H1 (cell line): ENCODE results near the gene MCF2L. TPM values are rescaled to one million over a fixed set of nuclear protein-coding genes. Genes with fewer than 3 reads are reported as not detected.

ENCODE experiments used
- CTCF ChIA-PET: fragments of 300-600 bp; sonication (Branson Sonifier 250); formaldehyde crosslinking; loops from one replicate; lab custom pipeline; 2021; ENCODE audit not compliant: partially characterized antibody; lab: Charles Lee
- POLR2A ChIA-PET: fragments of 300-600 bp; sonication (Branson Sonifier 250); formaldehyde crosslinking; loops from one replicate; lab custom pipeline; 2021; ENCODE audit warnings: inconsistent platforms; ENCODE audit not compliant: partially characterized antibody; lab: Charles Lee
- DNase-seq, 2 experiments: peaks; one replicate each; pipeline versions ENCODE4 v3.0.0 to v3.0.0-alpha.2; 2010 to 2022; ENCODE audit warnings: low spot score in 2 of 2, low read depth in 1 of 2, mixed read lengths in 1 of 2
- FAIRE-seq: peaks from 2 replicates; lab custom pipeline; 2011; peaks lifted over from hg19 to GRCh38; lab: Jason Lieb, UNC
- H2AFZ ChIP-seq: 2 replicates; pipeline ENCODE4 v1.8.1; 2012; ENCODE audit warnings: low read length, inconsistent platforms
- H2AK5ac ChIP-seq: 2 replicates; pipeline ENCODE4 v1.6.1; 2013; ENCODE audit warnings: low read depth, low read length
- H2BK120ac ChIP-seq: replicated peaks from 2 replicates; pipeline ENCODE3; 2013; ENCODE audit warnings: low read depth, low read length, inconsistent platforms
- H2BK12ac ChIP-seq: 2 replicates; pipeline ENCODE4 v1.6.1; 2013; ENCODE audit warnings: low read depth, low read length
- H2BK15ac ChIP-seq: 2 replicates; pipeline ENCODE4 v1.6.1; 2013; ENCODE audit warnings: low read length
- H2BK20ac ChIP-seq: 2 replicates; pipeline ENCODE4 v1.6.1; 2013; ENCODE audit warnings: low read length
- H2BK5ac ChIP-seq: 2 replicates; pipeline ENCODE4 v1.6.1; 2013; ENCODE audit warnings: low read depth, low read length
- H3K14ac ChIP-seq: 2 replicates; pipeline ENCODE4 v1.6.1; 2013; ENCODE audit warnings: inconsistent platforms; ENCODE audit not compliant: insufficient read length
- H3K18ac ChIP-seq: 2 replicates; pipeline ENCODE4 v1.6.1; 2013; ENCODE audit warnings: low read length; ENCODE audit errors: extremely low read depth
- H3K23ac ChIP-seq: 2 replicates; pipeline ENCODE4 v1.6.1; 2013; ENCODE audit warnings: inconsistent platforms; ENCODE audit not compliant: insufficient read length
- H3K23me2 ChIP-seq: 2 replicates; pipeline ENCODE4 v1.6.1; 2013; ENCODE audit warnings: low read depth, low read length
- H3K27ac ChIP-seq: 2 replicates; pipeline ENCODE4 v1.6.1; 2011; ENCODE audit warnings: low read depth, low read length, inconsistent platforms
- H3K27me3 ChIP-seq, 4 experiments: replicated peaks in 1 of 4; 1 replicate in 1 of 4; 2 replicates in 3 of 4; pipeline versions ENCODE4 v1.6.1 to v1.8.1; 2011 to 2013; ENCODE audit warnings: low read length in 3 of 4, mild to moderate bottlenecking in 3 of 4, inconsistent platforms in 2 of 4, mixed read lengths in 2 of 4, moderate library complexity in 1 of 4; ENCODE audit not compliant: control insufficient read depth in 3 of 4, insufficient read depth in 3 of 4; ENCODE audit errors: extremely low read depth in 1 of 4
- H3K36me3 ChIP-seq, 4 experiments: 2 replicates each; pipeline versions ENCODE4 v1.6.1 to v1.8.1; 2011 to 2013; ENCODE audit warnings: mild to moderate bottlenecking in 4 of 4, low read length in 3 of 4, moderate library complexity in 2 of 4, control low read depth in 1 of 4, inconsistent platforms in 1 of 4; ENCODE audit not compliant: insufficient read depth in 4 of 4, control insufficient read depth in 2 of 4
- H3K4ac ChIP-seq: replicated peaks from 2 replicates; pipeline ENCODE3; 2013; ENCODE audit warnings: low read length, low read depth, mixed read lengths, inconsistent platforms; ENCODE audit not compliant: insufficient read length
- H3K4me1 ChIP-seq, 4 experiments: replicated peaks in 1 of 4; 1 replicate in 1 of 4; 2 replicates in 3 of 4; pipeline versions ENCODE4 v1.6.1 to v1.8.1; 2011 to 2013; ENCODE audit warnings: low read length in 3 of 4, inconsistent platforms in 2 of 4, mixed read lengths in 1 of 4; ENCODE audit not compliant: insufficient read depth in 4 of 4, control insufficient read depth in 3 of 4
- H3K4me2 ChIP-seq, 2 experiments: 2 replicates each; pipeline versions ENCODE4 v1.6.1 to v1.8.1; 2011 to 2013; ENCODE audit warnings: low read depth in 2 of 2, low read length in 2 of 2, control low read depth in 1 of 2, inconsistent platforms in 1 of 2, mild to moderate bottlenecking in 1 of 2; ENCODE audit not compliant: insufficient read depth in 1 of 2
- H3K4me3 ChIP-seq, 4 experiments: fragments of 200-600, 300-600 bp in 1 of 4; sonication (generic), shearing (Covaris generic), sonication (Bioruptor Twin) in 1 of 4; 2 replicates each; pipeline versions ENCODE4 v1.5.1 to v1.8.1; 2011 to 2016; ENCODE audit warnings: low read length in 4 of 4, low read depth in 3 of 4, control low read depth in 2 of 4, inconsistent platforms in 2 of 4, mild to moderate bottlenecking in 2 of 4, mixed read lengths in 1 of 4, moderate library complexity in 1 of 4; ENCODE audit not compliant: insufficient read depth in 2 of 4; ENCODE audit errors: extremely low read depth in 1 of 4
- H3K56ac ChIP-seq: replicated peaks from 2 replicates; pipeline ENCODE3; 2013; ENCODE audit warnings: low read depth, mild to moderate bottlenecking, mixed read lengths, low read length, inconsistent platforms; ENCODE audit not compliant: insufficient read length
- H3K79me1 ChIP-seq: 2 replicates; pipeline ENCODE4 v1.6.1; 2013; ENCODE audit warnings: low read depth, low read length, control low read depth
- H3K79me2 ChIP-seq, 2 experiments: 2 replicates each; pipeline versions ENCODE4 v1.6.1 to v1.8.1; 2012 to 2013; ENCODE audit warnings: low read length in 2 of 2, mild to moderate bottlenecking in 2 of 2, inconsistent platforms in 1 of 2; ENCODE audit not compliant: insufficient read depth in 2 of 2, control insufficient read depth in 1 of 2
- H3K9ac ChIP-seq, 4 experiments: replicated peaks in 1 of 4; 1 replicate in 1 of 4; 2 replicates in 3 of 4; pipeline versions ENCODE4 v1.6.1 to v1.8.1; 2011 to 2013; ENCODE audit warnings: low read depth in 3 of 4, low read length in 3 of 4, control low read depth in 2 of 4, mild to moderate bottlenecking in 2 of 4, moderate library complexity in 2 of 4, inconsistent platforms in 1 of 4; ENCODE audit errors: extremely low read depth in 1 of 4
- H3K9me3 ChIP-seq, 2 experiments: 2 replicates each; pipeline versions ENCODE4 v1.6.1 to v1.8.1; 2012 to 2013; ENCODE audit warnings: mild to moderate bottlenecking in 2 of 2, moderate library complexity in 2 of 2, control low read depth in 1 of 2, inconsistent platforms in 1 of 2, low read depth in 1 of 2, low read length in 1 of 2, mixed read lengths in 1 of 2; ENCODE audit not compliant: insufficient read depth in 2 of 2
- H4K20me1 ChIP-seq, 2 experiments: replicated peaks in 1 of 2; 2 replicates each; pipeline versions ENCODE3 to v1.8.1; 2011 to 2013; ENCODE audit warnings: inconsistent platforms in 2 of 2, low read length in 2 of 2, mild to moderate bottlenecking in 1 of 2; ENCODE audit not compliant: insufficient read depth in 2 of 2, control insufficient read depth in 1 of 2
- H4K5ac ChIP-seq: 2 replicates; pipeline ENCODE4 v1.6.1; 2013; ENCODE audit warnings: low read length, low read depth, mixed read lengths, inconsistent platforms; ENCODE audit not compliant: insufficient read length
- H4K8ac ChIP-seq: 2 replicates; pipeline ENCODE4 v1.8.0; 2013; ENCODE audit warnings: mild to moderate bottlenecking, moderate library complexity, low read length, inconsistent platforms; ENCODE audit not compliant: insufficient read depth; ENCODE audit errors: extremely low read depth
- H4K91ac ChIP-seq: replicated peaks from 2 replicates; pipeline ENCODE3; 2013; ENCODE audit warnings: low read length, mixed read lengths, inconsistent platforms; ENCODE audit not compliant: insufficient read length
- BCL11A ChIP-seq, 2 experiments: IDR thresholded peaks; one replicate each; pipeline ENCODE4 v1.6.1; 2011; ENCODE audit warnings: low read depth in 2 of 2, low read length in 2 of 2, mild to moderate bottlenecking in 2 of 2
- CEBPB ChIP-seq: IDR thresholded peaks from 2 replicates; pipeline ENCODE4 v1.6.1; 2012; ENCODE audit warnings: low read depth, low read length
- E2F6 ChIP-seq: IDR thresholded peaks from 2 replicates; pipeline ENCODE4 v1.6.1; 2012; ENCODE audit warnings: inconsistent platforms
- HDAC6 ChIP-seq: IDR thresholded peaks from one replicate; pipeline ENCODE4 v1.7.1; 2012; ENCODE audit warnings: low read depth, mild to moderate bottlenecking, inconsistent platforms, low read length, moderate library complexity
- JUN ChIP-seq: IDR thresholded peaks from 2 replicates; pipeline ENCODE4 v1.6.1; 2011; ENCODE audit warnings: low read depth, mild to moderate bottlenecking, improper control_type of control experiment, low read length
- JUND ChIP-seq: IDR thresholded peaks from 2 replicates; pipeline ENCODE4 v1.6.1; 2011; ENCODE audit warnings: mild to moderate bottlenecking, improper control_type of control experiment, low read length
- WGBS, 2 experiments: shearing (Covaris generic) in 1 of 2; methylation state at CpG; one replicate each; pipeline versions ENCODE4 v1.1.6 to v1.1.7; 2013 to 2015; ENCODE audit warnings: low lambda C conversion rate in 2 of 2, mixed read lengths in 2 of 2, inconsistent platforms in 1 of 2, low coverage in 1 of 2, missing lambda C conversion rate in 1 of 2; ENCODE audit not compliant: insufficient replicate concordance in 2 of 2, insufficient coverage in 1 of 2, insufficient read length in 1 of 2; ENCODE audit errors: extremely low coverage in 1 of 2, missing lambda C conversion rate in 1 of 2; 5-methylcytosine and 5-hydroxymethylcytosine counted together
- polyA plus RNA-seq, 7 experiments: library from polyadenylated mRNA; depleted of rRNA in 3 of 7; stranded (reverse) in 5 of 7; unstranded in 2 of 7; fragments of >200 nt in 5 of 7; fragments of 200-250 nt in 2 of 7; gene quantifications; 1 replicate in 5 of 7; 2 replicates in 1 of 7; 4 replicates in 1 of 7; pipeline versions ENCODE4 v1.2.1 to v1.2.3, GENCODE V29; 2011 to 2013; ENCODE audit warnings: missing spikeins in 2 of 7, mixed read lengths in 2 of 7
- total RNA-seq: library from RNA; stranded (reverse); fragmentation: NEBNext Ultra II Directional; extraction: Animal tissue kit (Norgen Biotek cat#: 25700); gene quantifications from 2 replicates; pipeline ENCODE4 v1.2.1, GENCODE V29; 2021

Gene MCF2L
- total and polyA plus RNA-seq, 2 of the 8 experiments (the other 6 are each of a cell fraction or from before 2014, with no cell fraction given), result 10.1 to 24.4 TPM

- Histone ChIP-seq H3K23ac (no peak overlapping the region), H3K9ac (no peak overlapping the region), H2BK120ac (no peak overlapping the region), H2AFZ (no peak overlapping the region), H2BK15ac (no peak overlapping the region), H3K36me3 (no peaks in the 10 kb centered on the region; a peak in 1 of 8 replicates), H3K27ac (no peak overlapping the region), H3K4me3 (no peak overlapping the region), H2AK5ac (no peak overlapping the region; the same call in 1 of the 2 replicates), H3K4me1 (peaks cover 0 to 10% (median 5%) of the 10 kb centered on the region in 4 experiments; a peak in 6 of 7 replicates), H3K56ac (no peak overlapping the region), H2BK20ac (no peak overlapping the region), H2BK12ac (no peak overlapping the region), H3K79me2 (no peaks in the 10 kb centered on the region), H3K9me3 (peaks cover 0 to 8% of the 10 kb centered on the region in 2 experiments; a peak in 1 of 4 replicates), H2BK5ac (no peak overlapping the region), H4K5ac (no peak overlapping the region), H3K18ac (no peak overlapping the region), H4K8ac (no peak overlapping the region), H3K27me3 (no peaks in the 10 kb centered on the region; a peak in 1 of 7 replicates), H3K23me2 (peaks cover 14% of the 10 kb centered on the region; the same call in 1 of the 2 replicates), H3K14ac (no peak overlapping the region), H3K79me1 (0 out of 2 replicates have a peak, but pooled peaks cover 2% of the 10 kb centered on the region), H4K20me1 (peaks cover 0 to 4% of the 10 kb centered on the region in 2 experiments), H4K91ac (no peak overlapping the region), H3K4me2 (no peak overlapping the region), H3K4ac (no peak overlapping the region)
- 82% methylated on average over 13 of the region's 13 CpGs; no CpG with 5 or more reads in 1 of the 2 experiments for WGBS, 2 experiments
- ChIA-PET CTCF (interaction anchor here (0.9 to 4.0 kb wide), 5 partner anchors 18 to 33 kb away, joined by 3 to 16 read pairs (median 5); no protein-coding TSS in a partner anchor), POLR2A (no interaction called here)
- DNase-seq (no peak), FAIRE-seq (no peak)
- TF ChIP-seq JUND (no peak), E2F6 (no peak), BCL11A (IDR thresholded peaks at IDR 0.05; ENCODE audit: low read depth in 2 of 2, low read length in 2 of 2) (no peak), HDAC6 (no peak), CEBPB (no peak), JUN (no peak)
Measured at GRCh38 chr13:113052971-113053370, 84.0 kb downstream of the MCF2L start.
